ENCODE measurements around the gene NTN4. TPM values are rescaled to one million over a fixed set of nuclear protein-coding genes. Genes with fewer than 3 reads are reported as not detected.

NTN4 gene
- total and polyA plus RNA-seq, 10 of the 15 experiments (the other 5 are each of a cell fraction or from before 2014, with no cell fraction given), result 0.15 TPM; not detected in 9

DNA sequence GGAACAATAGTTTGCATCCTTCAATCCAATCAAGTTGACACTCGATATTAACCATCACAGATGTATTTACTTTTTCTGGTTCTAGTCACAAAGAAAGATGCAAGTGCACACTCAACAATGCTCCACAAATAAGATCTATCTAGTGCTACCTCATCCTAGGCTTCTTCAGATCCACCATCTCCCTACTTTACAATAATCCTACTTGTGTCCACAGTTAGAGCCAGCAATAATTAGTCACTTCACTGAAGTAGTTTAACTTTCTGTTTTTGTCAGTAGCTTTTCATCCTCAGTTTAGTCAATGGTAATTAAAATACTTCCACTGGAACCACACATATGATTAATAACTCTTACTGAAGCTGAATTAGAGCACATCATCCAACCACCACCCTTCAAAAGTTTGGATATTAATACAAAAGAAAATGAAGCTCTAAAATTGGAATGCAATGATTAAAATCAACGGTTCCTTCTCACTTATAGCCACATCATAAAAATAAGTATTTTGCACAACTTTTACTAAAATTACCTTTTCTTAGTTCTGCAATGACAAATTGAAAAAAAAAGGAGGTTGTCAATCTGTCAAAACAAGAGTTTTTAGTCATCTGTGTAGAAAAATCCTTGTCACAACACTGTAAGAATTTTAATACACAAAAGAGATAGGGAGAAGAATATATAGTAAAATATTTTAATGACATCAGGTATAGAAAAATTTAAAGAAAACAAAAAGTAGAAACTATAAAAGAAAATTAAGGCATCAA is 39.9 kb upstream of the NTN4 start:
- FAIRE-seq, result no peak
- Histone ChIP-seq H3K9me3 (replicated peaks; ENCODE audit: control insufficient read depth, insufficient read depth, low read length) (no peaks in the 10 kb centered on the region), H3K27me3 (replicated peaks in 1 of 2; ENCODE audit: control insufficient read depth in 2 of 2, insufficient read depth in 2 of 2, low read length in 1 of 2) (peaks cover 0 to 3% of the 10 kb centered on the region in 2 experiments; a peak in 1 of 4 replicates), H3K27ac (ENCODE audit: control insufficient read depth, insufficient read depth) (no peak overlapping the region), H4K20me1 (ENCODE audit: control insufficient read depth, insufficient read depth) (no peaks in the 10 kb centered on the region), H3K4me2 (ENCODE audit: control insufficient read depth, insufficient read depth) (no peak overlapping the region), H3K36me3 (ENCODE audit: control insufficient read depth in 2 of 2, insufficient read depth in 2 of 2, low read length in 1 of 2) (no peaks in the 10 kb centered on the region), H3K4me1 (ENCODE audit: control insufficient read depth, insufficient read depth, low read length) (no peaks in the 10 kb centered on the region), H2AFZ (ENCODE audit: control insufficient read depth, low read depth, low read length) (no peak overlapping the region), H3K9ac (ENCODE audit: control insufficient read depth, insufficient read depth, low read length) (no peak overlapping the region), H3K79me2 (ENCODE audit: control insufficient read depth, insufficient read depth, low read length) (no peaks in the 10 kb centered on the region), H3K4me3 (no peak overlapping the region)
- ChIA-PET CTCF (interaction anchor here (0.7 kb wide), 1 partner anchor 66 kb away, joined by 3 read pairs; no protein-coding TSS in a partner anchor), RAD21 (ENCODE audit: unreplicated experiment) (no interaction called here), SMC1A (ENCODE audit: uncharacterized antibody, unreplicated experiment) (no interaction called here), POLR2A (no interaction called here)
- 0% methylated on average over 2 of the region's 2 CpGs for WGBS (ENCODE audit: insufficient coverage, insufficient replicate concordance, low lambda C conversion rate, missing lambda C conversion rate)
- intact Hi-C loops (cut with micrococcal nuclease; ENCODE audit: unreplicated experiment), result no loop called here
- in situ Hi-C loops (cut with MboI), result no loop called here
- no peak for ATAC-seq
- TF ChIP-seq CEBPZ (IDR thresholded peaks at IDR 0.05; ENCODE audit: low read depth, low read length), result no peak
- peak; percentile 31; the same call in 1 of the 2 replicates for TF ChIP-seq RUNX3 (IDR thresholded peaks at IDR 0.05; ENCODE audit: low read length)
- no peak for TF ChIP-seq PAX5 (IDR thresholded peaks at IDR 0.05; ENCODE audit: borderline replicate concordance, low read depth, low read length)
- TF ChIP-seq NFIC (IDR thresholded peaks at IDR 0.05; ENCODE audit: low read depth, low read length), result peak; percentile 82
- TF ChIP-seq TCF12 (IDR thresholded peaks at IDR 0.05; ENCODE audit: low read depth, low read length), result no peak
- TF ChIP-seq ATF2 (IDR thresholded peaks at IDR 0.05; ENCODE audit: low read length), result peak; percentile 33; the same call in 1 of the 2 replicates
- no peak for TF ChIP-seq SP1 (IDR thresholded peaks at IDR 0.05; ENCODE audit: low read depth, low read length)
- peak; percentile 88 for TF ChIP-seq JUNB (IDR thresholded peaks at IDR 0.05)
- no TSS peak for BruUV-seq (replicated peaks)
- DNase-seq (ENCODE audit: low read depth, low spot score), result no peak
